Hypothalamus (tissue), 51 donors: ENCODE data around the gene TTC28.

ENCODE experiments used
- DNase-seq, 51 donors: peaks; one replicate each; lab custom pipeline; 2025; lab: John Stamatoyannopoulos, UW

Gene TTC28

GRCh38 chr22:28002181-28002700, 677.4 kb downstream of the TTC28 start:
- no peak for DNase-seq

GRCh38 chr22:28001171-28001835, 678.3 kb downstream of the TTC28 start:
- no peak for DNase-seq

GRCh38 chr22:28000361-28000760, 679.3 kb downstream of the TTC28 start:
- DNase-seq: no peak

GRCh38 chr22:27999876-28000275, 679.8 kb downstream of the TTC28 start:
- DNase-seq: no peak

GRCh38 chr22:27998511-27999410, 680.9 kb downstream of the TTC28 start:
- DNase-seq: no peak

- DNase-seq: no peak
Measured at GRCh38 chr22:27997538-27997937, 682.1 kb downstream of the TTC28 start.

- DNase-seq: no peak
Measured at GRCh38 chr22:27996981-27997380, 682.7 kb downstream of the TTC28 start.

GRCh38 chr22:27996529-27996925, 683.1 kb downstream of the TTC28 start:
- no peak for DNase-seq

- no peak for DNase-seq
Measured at GRCh38 chr22:27995801-27996528, 683.7 kb downstream of the TTC28 start.

GRCh38 chr22:27994481-27995331, 684.9 kb downstream of the TTC28 start:
- no peak for DNase-seq

GRCh38 chr22:27993774-27994350, 685.8 kb downstream of the TTC28 start:
- DNase-seq: no peak

GRCh38 chr22:27993201-27993635, 686.4 kb downstream of the TTC28 start:
- DNase-seq: no peak

GRCh38 chr22:27992294-27993165, 687.1 kb downstream of the TTC28 start:
- no peak for DNase-seq

GRCh38 chr22:27991586-27992293, 687.9 kb downstream of the TTC28 start:
- no peak for DNase-seq

- DNase-seq: peak in 1 of 51 donors; percentile 12
Measured at GRCh38 chr22:27990879-27991278, 688.8 kb downstream of the TTC28 start.

- DNase-seq: no peak
Measured at GRCh38 chr22:27990451-27990840, 689.2 kb downstream of the TTC28 start.

GRCh38 chr22:27989758-27990450, 689.7 kb downstream of the TTC28 start:
- DNase-seq: no peak
